Measurements from ENCODE around the gene UBALD1. TPM values are rescaled to one million over a fixed set of nuclear protein-coding genes. Genes with fewer than 3 reads are reported as not detected.

The UBALD1 gene
- total RNA-seq, 1 donor from 2014 or later: 22.9 TPM

DNA sequence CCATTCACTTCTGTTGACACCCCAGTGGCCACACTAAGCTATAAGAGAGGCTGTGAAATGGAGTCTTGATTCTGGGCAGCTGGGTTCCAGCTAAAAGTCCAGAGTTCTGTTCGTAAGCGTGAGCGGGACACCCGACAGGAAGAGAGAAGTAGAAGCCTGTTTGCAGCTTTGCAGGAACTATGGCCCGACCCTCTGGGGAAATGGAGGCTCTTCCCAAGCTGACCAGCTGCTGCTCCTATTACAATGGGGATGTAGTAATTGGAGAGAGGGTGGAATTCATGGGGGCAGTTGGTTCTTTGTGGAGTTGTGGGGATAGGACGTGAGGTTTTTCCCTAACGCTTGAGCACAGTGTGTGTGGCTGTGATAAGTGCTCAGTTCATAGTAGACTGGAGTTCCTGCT lies 28.4 kb downstream of the UBALD1 start:
- no peaks in the 10 kb centered on the region for H3K4me1 Mint-ChIP-seq (ENCODE audit: low read depth)
- TF ChIP-seq CTCF (IDR thresholded peaks at IDR 0.05): no peak
- H3K27ac Mint-ChIP-seq (ENCODE audit: unreplicated experiment): no peak overlapping the region
- no peak overlapping the region for H3K4me3 Mint-ChIP-seq (ENCODE audit: unreplicated experiment)
- peaks cover 13% of the 10 kb centered on the region for H3K27me3 Mint-ChIP-seq (ENCODE audit: low read depth)
- DNase-seq (ENCODE audit: low spot score): no peak
- H3K9me3 Mint-ChIP-seq (ENCODE audit: low read depth): no peaks in the 10 kb centered on the region
- no peaks in the 10 kb centered on the region for H3K36me3 Mint-ChIP-seq (ENCODE audit: low read depth)

DNA sequence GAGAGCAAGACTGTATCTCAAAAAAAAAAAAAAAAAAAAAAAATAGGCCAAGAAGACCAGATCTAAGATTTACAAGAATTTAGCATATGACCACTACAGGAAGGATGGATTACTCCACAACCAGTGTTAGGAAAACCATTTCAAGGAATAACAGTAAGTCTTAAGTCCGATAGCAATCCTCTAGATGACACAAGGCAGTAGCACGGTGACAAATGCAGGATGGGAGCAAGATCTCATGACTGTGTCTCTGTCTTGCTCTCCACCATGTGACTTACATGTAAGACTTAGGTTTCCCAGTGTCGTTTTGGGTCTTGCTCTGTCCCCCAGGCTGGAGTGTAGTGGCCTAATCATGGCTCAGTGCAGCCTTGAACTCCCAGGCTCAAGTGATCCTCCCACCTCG lies 30.8 kb downstream of the UBALD1 start:
- Mint-ChIP-seq H3K27ac (ENCODE audit: unreplicated experiment) (no peak overlapping the region), H3K36me3 (ENCODE audit: low read depth) (no peaks in the 10 kb centered on the region), H3K9me3 (ENCODE audit: low read depth) (no peaks in the 10 kb centered on the region), H3K4me1 (ENCODE audit: low read depth) (peaks cover 11% of the 10 kb centered on the region), H3K4me3 (ENCODE audit: unreplicated experiment) (no peak overlapping the region), H3K27me3 (ENCODE audit: low read depth) (peaks cover 13% of the 10 kb centered on the region)
- DNase-seq (ENCODE audit: low spot score): no peak
- no peak for TF ChIP-seq CTCF (IDR thresholded peaks at IDR 0.05)

GRCh38 chr16:4580250-4580649 lies 34.4 kb downstream of the UBALD1 start:
- Mint-ChIP-seq H3K36me3 (ENCODE audit: low read depth) (no peaks in the 10 kb centered on the region), H3K4me1 (ENCODE audit: low read depth) (peaks cover 11% of the 10 kb centered on the region), H3K27me3 (ENCODE audit: low read depth) (no peaks in the 10 kb centered on the region), H3K9me3 (ENCODE audit: low read depth) (no peaks in the 10 kb centered on the region), H3K27ac (ENCODE audit: unreplicated experiment) (peak overlapping the region; percentile 45), H3K4me3 (ENCODE audit: unreplicated experiment) (no peak overlapping the region)
- TF ChIP-seq CTCF (IDR thresholded peaks at IDR 0.05): no peak
- DNase-seq (ENCODE audit: low spot score): no peak

GRCh38 chr16:4578961-4579530 lies 35.6 kb downstream of the UBALD1 start:
- H3K27ac Mint-ChIP-seq (ENCODE audit: unreplicated experiment): no peak overlapping the region
- no peaks in the 10 kb centered on the region for H3K36me3 Mint-ChIP-seq (ENCODE audit: low read depth)
- H3K4me1 Mint-ChIP-seq (ENCODE audit: low read depth): peaks cover 11% of the 10 kb centered on the region
- TF ChIP-seq CTCF (IDR thresholded peaks at IDR 0.05): no peak
- no peaks in the 10 kb centered on the region for H3K9me3 Mint-ChIP-seq (ENCODE audit: low read depth)
- H3K4me3 Mint-ChIP-seq (ENCODE audit: unreplicated experiment): no peak overlapping the region
- DNase-seq (ENCODE audit: low spot score): no peak
- no peaks in the 10 kb centered on the region for H3K27me3 Mint-ChIP-seq (ENCODE audit: low read depth)

GRCh38 chr16:4576008-4576407 lies 38.7 kb downstream of the UBALD1 start:
- peaks cover 11% of the 10 kb centered on the region for H3K4me1 Mint-ChIP-seq (ENCODE audit: low read depth)
- DNase-seq (ENCODE audit: low spot score): no peak
- no peaks in the 10 kb centered on the region for H3K27me3 Mint-ChIP-seq (ENCODE audit: low read depth)
- H3K36me3 Mint-ChIP-seq (ENCODE audit: low read depth): no peaks in the 10 kb centered on the region
- no peak overlapping the region for H3K4me3 Mint-ChIP-seq (ENCODE audit: unreplicated experiment)
- no peaks in the 10 kb centered on the region for H3K9me3 Mint-ChIP-seq (ENCODE audit: low read depth)
- no peak overlapping the region for H3K27ac Mint-ChIP-seq (ENCODE audit: unreplicated experiment)
- no peak for TF ChIP-seq CTCF (IDR thresholded peaks at IDR 0.05)
